Measurements from ENCODE around the gene PCNX4.
A peak's percentile ranks its signal among the peaks of the same experiment; 100 is the strongest.

Gene PCNX4

DNA sequence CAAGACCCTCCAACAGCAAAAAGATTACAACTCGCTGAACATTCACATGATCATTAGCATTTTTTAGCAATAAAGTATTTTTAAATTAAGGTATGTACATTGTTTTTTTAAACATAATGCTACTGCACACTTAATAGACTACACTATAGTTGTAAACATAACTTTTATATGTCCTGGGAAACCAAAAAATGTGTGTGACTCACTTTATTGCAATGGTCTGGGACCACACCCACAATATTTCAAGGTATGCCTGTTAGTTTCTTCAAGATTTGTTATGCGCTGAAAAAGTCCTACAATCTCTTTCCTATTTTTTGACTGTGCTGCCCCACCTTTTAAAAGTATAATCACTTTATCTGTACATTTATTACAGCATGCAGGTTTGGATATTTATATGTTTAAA lies 30.4 kb upstream of the PCNX4 start:
- no peaks in the 10 kb centered on the region for H3K4me1 ChIP-seq (ENCODE audit: insufficient read depth, low read length)
- H2AFZ ChIP-seq (ENCODE audit: low read depth, low read length) = no peak overlapping the region
- H3K9ac ChIP-seq (ENCODE audit: low read depth, low read length) = no peak overlapping the region
- peaks cover 9% of the 10 kb centered on the region for H3K27me3 ChIP-seq (ENCODE audit: insufficient read depth, low read length, poor library complexity)
- H3K9me3 ChIP-seq (ENCODE audit: insufficient read depth, low read length, severe bottlenecking) = no peaks in the 10 kb centered on the region
- H3K4me2 ChIP-seq (ENCODE audit: insufficient read depth, low read length) = no peak overlapping the region
- H3K27ac ChIP-seq (ENCODE audit: low read length) = no peak overlapping the region
- no peak overlapping the region for H3K4me3 ChIP-seq (ENCODE audit: low read depth in 1 of 2, low read length in 2 of 2)
- no peaks in the 10 kb centered on the region for H4K20me1 ChIP-seq (ENCODE audit: insufficient read depth, low read length)
- H3K79me2 ChIP-seq (ENCODE audit: insufficient read depth, low read length) = no peaks in the 10 kb centered on the region
- ATAC-seq (ENCODE audit: insufficient read depth, low read depth) (no peak), DNase-seq (no peak)
- H3K36me3 ChIP-seq (ENCODE audit: insufficient read depth, low read length) = no peaks in the 10 kb centered on the region
- TF ChIP-seq CTCF (IDR thresholded peaks at IDR 0.05; ENCODE audit: borderline replicate concordance, extremely low read depth, low read length, poor library complexity, severe bottlenecking) (no peak), EZH2 (IDR thresholded peaks at IDR 0.05; ENCODE audit: borderline replicate concordance, low read depth, low read length, severe bottlenecking) (no peak)

DNA sequence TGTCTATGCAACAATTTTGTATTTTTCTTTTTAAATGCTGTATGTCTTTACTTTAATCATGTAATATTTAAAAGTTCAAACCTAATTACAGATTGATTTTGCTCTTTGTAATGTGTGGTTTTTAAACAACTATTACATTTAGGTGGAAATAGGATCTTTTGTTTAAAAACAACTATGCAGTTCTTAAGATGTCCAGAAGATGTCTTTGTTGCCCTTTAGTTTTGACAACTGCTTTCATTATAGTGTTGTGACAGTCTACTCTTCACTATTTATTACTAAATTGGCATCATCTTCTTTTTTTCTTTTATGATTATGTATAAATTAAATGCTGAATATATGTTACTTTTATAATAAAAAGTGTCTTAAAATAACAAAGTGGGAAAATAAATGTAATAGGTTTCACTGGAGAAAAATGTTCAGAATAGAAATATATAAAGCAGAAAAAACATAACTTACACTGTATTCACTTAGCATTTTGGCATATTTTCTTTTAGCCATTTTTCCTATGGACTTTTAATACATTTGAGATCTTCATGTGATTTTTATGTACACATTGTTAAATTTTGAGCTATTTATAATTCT lies 27.1 kb upstream of the PCNX4 start:
- Histone ChIP-seq H3K27ac (ENCODE audit: low read length) (no peak overlapping the region), H3K9me3 (ENCODE audit: insufficient read depth, low read length, severe bottlenecking) (no peaks in the 10 kb centered on the region), H3K36me3 (ENCODE audit: insufficient read depth, low read length) (no peaks in the 10 kb centered on the region), H3K9ac (ENCODE audit: low read depth, low read length) (no peak overlapping the region), H3K4me3 (ENCODE audit: low read depth in 1 of 2, low read length in 2 of 2) (no peak overlapping the region), H3K79me2 (ENCODE audit: insufficient read depth, low read length) (no peaks in the 10 kb centered on the region), H2AFZ (ENCODE audit: low read depth, low read length) (no peak overlapping the region), H3K4me1 (ENCODE audit: insufficient read depth, low read length) (no peaks in the 10 kb centered on the region), H3K4me2 (ENCODE audit: insufficient read depth, low read length) (no peak overlapping the region), H4K20me1 (ENCODE audit: insufficient read depth, low read length) (no peaks in the 10 kb centered on the region), H3K27me3 (ENCODE audit: insufficient read depth, low read length, poor library complexity) (peaks cover 9% of the 10 kb centered on the region)
- no peak for TF ChIP-seq EZH2 (IDR thresholded peaks at IDR 0.05; ENCODE audit: borderline replicate concordance, low read depth, low read length, severe bottlenecking)
- peak; percentile 67 for TF ChIP-seq CTCF (IDR thresholded peaks at IDR 0.05; ENCODE audit: borderline replicate concordance, extremely low read depth, low read length, poor library complexity, severe bottlenecking)
- DNase-seq = no peak
- ATAC-seq (ENCODE audit: insufficient read depth, low read depth) = peak; percentile 55; the same call in 1 of the 3 replicates

- no peak overlapping the region for H2AFZ ChIP-seq (ENCODE audit: low read depth, low read length)
- H3K4me1 ChIP-seq (ENCODE audit: insufficient read depth, low read length) = no peaks in the 10 kb centered on the region
- no peaks in the 10 kb centered on the region for H3K27me3 ChIP-seq (ENCODE audit: insufficient read depth, low read length, poor library complexity)
- no peak overlapping the region for H3K4me3 ChIP-seq (ENCODE audit: low read depth in 1 of 2, low read length in 2 of 2)
- DNase-seq = no peak
- no peaks in the 10 kb centered on the region for H3K79me2 ChIP-seq (ENCODE audit: insufficient read depth, low read length)
- no peaks in the 10 kb centered on the region for H3K36me3 ChIP-seq (ENCODE audit: insufficient read depth, low read length)
- TF ChIP-seq CTCF (IDR thresholded peaks at IDR 0.05; ENCODE audit: borderline replicate concordance, extremely low read depth, low read length, poor library complexity, severe bottlenecking) (no peak), EZH2 (IDR thresholded peaks at IDR 0.05; ENCODE audit: borderline replicate concordance, low read depth, low read length, severe bottlenecking) (no peak)
- no peak overlapping the region for H3K27ac ChIP-seq (ENCODE audit: low read length)
- no peak for ATAC-seq (ENCODE audit: insufficient read depth, low read depth)
- H3K9me3 ChIP-seq (ENCODE audit: insufficient read depth, low read length, severe bottlenecking) = no peaks in the 10 kb centered on the region
- no peak overlapping the region for H3K4me2 ChIP-seq (ENCODE audit: insufficient read depth, low read length)
- H3K9ac ChIP-seq (ENCODE audit: low read depth, low read length) = no peak overlapping the region
- no peaks in the 10 kb centered on the region for H4K20me1 ChIP-seq (ENCODE audit: insufficient read depth, low read length)
Measured at GRCh38 chr14:60067882-60068281, 23.8 kb upstream of the PCNX4 start.
